NCI-H446 treated with DMSO at 0.1 percent for 48 hours (cell line): ENCODE measurements around the gene BRAF.
"Not testable (repeated sequence)": the region's sequence is repeated elsewhere in the genome, so short reads cannot be mapped to it uniquely, and the experiment has no call there.

Experiments used
- DNase-seq: peaks from one replicate; lab custom pipeline; 2025; lab: John Stamatoyannopoulos, UW

The BRAF gene

DNA sequence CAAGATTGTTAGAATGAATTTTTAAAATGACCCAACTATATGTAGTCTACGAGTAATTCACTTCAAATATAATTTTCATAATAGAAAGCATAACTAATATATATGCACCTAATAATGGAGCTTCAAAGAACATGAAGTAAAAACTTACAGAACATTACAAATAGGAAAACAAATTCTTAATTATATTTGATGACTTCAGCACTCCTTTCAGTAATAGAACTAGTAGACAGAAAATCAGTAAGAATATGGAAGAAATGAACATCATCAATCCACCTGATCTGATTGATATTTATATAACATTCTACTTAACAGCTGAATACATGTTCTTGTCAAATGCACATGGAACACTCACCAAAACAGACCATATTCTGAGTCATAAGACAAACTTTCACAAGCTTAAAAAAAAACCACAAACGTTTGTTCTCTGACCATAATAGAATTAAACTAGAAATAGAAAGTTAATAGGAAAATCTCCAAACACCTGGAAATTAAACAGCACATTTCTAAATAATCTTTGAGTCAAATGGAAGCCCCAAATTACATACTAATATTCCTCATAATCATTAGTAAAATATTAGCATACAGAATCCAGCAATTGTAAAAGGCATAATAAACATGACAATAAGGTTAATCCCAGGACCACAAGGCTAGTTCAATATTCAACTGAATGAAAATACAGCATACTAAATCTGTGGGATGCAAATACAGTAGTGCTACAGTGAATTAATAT, 48.0 kb downstream of the BRAF start:
- DNase-seq = no peak

DNA sequence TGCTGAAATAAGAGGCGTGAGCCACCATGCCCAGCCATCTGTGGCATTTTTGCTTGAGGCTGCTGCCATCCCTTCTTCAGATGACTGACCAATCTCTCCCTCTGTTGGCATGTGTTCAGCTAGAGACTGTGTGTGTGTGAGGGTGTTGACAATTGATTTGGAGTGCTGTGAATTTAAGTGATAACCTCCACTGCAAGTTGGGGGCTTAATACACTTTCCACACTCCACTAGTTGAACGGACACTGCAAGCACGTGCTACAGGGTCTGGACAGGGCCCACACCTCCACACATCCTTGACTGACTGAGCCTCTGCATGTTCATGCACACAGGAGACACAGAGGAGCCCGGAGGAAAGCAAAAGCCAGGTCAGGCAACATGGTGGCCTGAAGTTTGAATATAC, 51.3 kb downstream of the BRAF start:
- no peak for DNase-seq

DNA sequence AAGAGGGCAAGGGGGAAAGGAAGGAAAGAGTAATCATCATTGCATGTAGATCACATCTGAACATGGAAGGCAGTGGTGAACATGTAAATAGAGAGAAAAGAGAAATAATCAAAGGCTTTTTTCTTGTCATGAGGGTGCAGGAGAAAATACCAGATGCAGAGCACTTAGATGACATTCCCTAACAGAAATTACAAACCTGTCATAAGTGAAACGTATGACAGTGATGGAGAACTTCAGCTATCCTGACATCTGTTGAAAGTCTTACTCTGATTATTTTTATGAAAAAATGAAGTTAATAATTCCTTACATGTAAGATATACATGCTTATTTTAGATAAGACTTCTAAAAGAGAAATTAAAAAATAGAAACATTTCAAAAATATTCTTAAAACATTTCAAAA, 54.7 kb downstream of the BRAF start:
- no peak for DNase-seq

DNA sequence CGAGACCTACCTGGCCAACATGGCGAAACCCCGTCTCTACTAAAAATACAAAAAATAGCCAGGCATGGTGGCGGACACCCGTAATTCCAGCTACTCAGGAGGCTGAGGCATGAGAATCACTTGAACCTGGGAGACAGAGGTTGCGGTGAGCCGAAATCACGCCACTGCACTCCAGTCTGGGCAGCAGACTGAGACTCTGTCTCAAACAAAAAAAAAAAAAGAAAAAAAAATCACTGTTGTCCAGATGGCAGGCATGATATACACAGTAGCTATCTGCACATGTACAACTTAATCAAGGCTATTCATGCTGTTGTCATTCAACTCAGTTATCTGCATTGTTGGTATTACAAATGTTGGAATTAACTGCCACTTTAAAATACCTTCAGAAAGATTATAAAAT, 55.3 kb downstream of the BRAF start:
- DNase-seq = no peak

DNA sequence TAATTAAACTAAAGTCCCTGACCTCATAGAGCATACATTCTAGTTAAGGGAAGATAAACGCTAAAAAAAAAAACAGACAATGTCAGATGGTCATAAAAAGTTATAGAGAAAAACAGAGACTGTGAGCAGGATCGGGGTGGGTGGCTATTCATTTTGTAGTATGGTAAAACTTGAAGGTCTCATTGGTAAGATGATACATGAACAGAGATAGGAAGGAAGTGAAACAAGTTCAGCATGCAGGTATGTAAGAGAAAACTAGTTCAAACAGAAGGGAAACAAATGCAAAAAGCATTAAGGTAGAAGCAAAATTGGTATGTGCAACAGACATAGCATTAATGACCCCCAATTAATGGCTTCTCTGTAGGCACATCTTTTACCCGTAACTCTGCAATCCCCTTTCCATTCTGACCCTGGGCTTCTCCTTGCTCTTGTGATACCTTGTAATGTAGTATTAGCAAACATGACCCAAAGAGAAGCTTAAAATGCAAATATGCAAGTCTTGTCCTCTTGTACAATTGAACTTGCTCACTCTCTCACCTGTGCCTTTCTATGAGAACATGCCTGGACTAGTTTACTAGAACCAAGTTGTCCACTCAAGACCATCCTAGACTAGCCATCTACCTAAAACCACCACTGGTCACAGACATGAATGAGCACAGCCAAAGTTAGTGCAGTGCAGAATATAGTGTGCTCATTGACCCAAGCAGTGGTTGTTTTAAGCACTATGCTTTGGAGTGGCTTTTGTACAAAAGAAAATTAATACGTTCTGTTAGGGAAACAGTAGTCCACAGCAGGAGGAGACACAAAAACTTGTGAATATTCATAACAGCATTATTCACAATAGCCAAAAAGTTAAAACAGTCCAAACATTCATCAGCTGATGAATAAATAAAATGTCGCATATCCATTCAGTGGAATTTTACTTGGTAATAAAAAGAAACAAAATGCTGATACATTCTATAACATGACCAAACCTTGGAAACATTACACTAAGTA, 57.0 kb downstream of the BRAF start:
- no peak for DNase-seq

DNA sequence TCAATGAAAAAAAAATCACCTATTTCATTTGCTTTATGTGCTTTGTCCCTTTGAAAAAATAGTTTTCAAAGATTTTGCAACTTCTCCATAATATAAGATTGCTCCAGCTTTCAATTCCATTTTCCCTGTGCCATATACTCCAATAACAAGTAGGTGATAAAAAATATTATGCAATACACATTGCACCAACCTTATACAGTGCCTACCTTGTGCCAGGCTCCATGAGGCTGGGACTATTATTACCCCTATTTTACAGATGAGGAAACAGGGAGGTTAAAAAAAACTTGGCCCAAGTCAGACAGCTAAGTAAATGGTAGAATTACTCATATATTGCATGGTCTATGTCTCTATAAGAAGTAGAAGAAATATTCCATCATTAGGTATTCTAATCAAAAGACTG, 57.8 kb downstream of the BRAF start:
- no peak for DNase-seq

DNA sequence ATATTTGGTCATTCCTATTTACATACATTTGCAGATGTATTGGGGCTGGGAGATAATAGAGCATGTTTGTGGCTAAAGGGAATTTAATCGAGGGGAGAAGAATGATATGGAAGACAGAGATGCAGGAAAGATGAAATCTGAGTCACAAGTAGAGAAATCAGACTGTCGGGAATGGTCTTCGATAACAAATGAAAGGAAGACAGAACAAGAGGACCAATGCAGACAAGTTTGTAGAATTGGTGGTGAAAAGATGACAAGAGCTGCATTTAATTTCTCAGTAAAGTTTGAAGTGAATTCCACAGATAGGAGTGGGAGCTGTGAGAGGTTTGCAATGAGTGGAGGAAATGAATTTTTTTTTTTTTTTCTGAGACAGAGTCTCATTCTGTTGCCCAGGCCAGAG, 60.0 kb downstream of the BRAF start:
- DNase-seq = no peak

DNA sequence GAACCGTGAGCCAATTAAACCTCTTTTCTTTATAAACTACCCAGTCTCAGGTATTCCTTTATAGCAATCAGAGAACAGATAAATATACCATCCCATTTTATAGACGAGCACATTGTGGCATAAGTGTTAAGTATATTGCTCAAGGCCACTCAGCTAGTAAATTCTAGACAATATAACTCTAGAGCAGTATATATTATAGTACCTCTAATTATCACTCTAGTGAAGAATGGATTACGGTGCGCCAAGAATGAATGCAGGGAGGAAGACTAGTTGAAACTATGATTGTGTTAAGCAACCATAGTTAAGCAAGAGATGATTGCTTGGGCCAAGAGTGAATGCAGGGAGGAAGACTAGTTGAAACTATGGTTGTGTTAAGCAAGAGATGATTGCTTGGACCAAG, 60.9 kb downstream of the BRAF start:
- no peak for DNase-seq

DNA sequence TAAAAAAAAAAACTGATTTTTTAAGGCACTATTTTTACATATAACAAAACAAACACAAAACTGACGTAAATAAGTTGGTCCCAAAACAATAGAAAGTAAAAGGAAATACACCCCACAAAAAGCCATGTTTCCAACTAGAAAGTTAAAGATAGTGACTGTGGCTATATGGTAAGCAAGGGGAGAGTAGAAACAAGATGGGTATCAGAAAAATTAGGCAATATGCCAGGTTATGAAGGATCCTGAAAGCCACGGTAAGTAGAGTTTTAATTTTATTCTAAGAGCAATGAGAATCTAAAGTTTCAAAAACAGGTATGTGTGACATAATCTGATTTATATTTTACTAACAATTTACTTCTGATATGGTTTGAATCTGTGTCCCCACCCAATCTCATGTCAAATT, 61.5 kb downstream of the BRAF start:
- DNase-seq = no peak

DNA sequence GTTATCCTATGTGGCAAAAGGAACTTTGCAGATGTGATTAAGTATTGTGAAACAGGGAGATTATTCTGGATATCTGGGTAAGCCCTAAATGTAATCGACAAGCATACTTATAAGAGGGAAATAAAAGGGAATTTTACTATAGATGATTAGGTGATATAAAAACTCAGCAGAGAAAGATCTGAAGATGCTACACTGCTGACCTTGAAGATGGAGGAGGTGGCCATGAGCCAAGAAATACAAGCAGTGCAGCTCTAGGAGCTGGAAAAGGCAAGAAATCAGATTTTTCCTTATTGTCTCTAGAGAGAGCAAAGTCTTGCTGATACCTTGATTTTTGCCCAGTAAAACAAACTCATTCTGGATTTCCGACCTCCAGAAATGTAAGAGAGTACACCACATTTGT, 67.7 kb downstream of the BRAF start:
- no peak for DNase-seq

DNA sequence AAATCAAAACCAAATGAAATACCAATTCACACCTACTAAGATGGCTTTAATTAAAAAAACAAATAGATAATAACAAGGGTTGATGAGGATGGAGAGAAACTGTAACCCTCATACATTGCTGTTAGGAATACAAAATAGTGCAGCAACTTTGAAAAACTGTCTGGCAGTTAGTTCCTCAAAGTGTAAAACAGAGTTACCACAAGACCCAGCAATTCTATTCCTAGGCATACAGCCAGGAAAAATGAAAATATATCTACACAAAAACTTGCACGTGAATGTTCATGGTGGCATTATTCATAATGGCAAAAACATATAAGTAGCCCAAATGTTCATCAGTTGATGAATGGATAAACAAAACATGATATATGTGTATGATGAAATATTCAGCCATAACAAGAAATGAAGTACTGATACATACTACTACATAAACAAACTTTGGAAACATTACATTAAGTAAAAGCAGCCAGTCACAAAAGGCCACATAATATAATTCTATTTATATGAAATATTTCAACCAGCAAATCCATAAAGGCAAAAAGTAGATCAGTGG, 83.5 kb downstream of the BRAF start:
- DNase-seq = no peak

DNA sequence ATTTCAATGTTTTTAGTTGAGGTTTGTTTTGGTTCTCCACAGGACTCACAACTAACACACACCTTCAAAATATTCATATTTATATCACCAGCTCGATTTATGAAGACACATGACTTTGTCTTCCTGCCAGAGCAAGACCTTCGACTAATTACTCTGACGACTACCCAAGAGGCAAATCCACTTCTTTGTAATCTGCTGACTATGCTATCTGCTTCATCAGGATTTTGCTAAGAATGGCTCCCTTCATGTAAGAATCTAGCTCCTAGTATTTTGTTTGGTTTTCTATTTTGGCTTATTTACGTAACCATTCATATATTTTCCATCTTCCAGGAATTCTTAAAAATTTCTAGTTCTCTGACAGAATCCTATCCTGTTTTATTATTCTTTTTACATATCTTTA, 93.0 kb downstream of the BRAF start:
- no peak for DNase-seq

DNA sequence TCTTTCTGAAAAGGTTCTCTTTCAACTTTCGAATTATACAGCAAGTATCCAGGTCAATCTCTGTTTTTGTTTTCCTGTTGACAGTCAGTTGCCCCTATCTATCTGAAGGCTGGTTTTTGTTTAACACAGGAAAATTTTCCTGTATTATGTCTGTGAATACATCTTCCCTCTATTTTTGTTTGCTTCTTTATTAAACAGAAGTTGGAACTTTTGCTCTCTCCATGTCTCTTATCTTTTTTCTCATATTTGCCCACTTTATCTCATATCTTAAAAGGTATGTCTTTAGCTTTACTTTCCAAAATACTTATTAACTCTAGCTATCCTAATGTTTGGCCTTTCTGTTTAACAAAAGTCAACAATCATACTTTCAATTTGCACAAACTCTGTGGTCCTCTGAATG, 95.0 kb downstream of the BRAF start:
- no peak for DNase-seq

DNA sequence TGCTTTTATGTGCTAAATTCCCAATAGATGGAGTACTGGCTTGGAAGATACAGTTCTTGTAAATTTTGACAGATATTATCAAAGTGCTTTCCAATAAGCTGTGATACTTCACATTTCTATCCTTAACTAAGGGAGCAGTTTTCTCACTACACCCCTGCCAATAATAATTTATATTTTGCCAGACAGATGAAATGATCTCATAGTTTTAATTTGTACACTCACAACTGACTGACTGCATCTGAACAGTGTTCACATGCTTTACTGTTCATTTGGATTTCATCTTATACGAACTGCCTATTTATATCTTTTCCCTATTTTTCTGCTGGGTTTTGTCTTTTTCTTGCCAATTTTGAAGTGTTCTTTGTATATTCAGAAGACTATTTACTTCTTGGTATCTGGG, 96.0 kb downstream of the BRAF start:
- DNase-seq = peak; percentile 45

DNA sequence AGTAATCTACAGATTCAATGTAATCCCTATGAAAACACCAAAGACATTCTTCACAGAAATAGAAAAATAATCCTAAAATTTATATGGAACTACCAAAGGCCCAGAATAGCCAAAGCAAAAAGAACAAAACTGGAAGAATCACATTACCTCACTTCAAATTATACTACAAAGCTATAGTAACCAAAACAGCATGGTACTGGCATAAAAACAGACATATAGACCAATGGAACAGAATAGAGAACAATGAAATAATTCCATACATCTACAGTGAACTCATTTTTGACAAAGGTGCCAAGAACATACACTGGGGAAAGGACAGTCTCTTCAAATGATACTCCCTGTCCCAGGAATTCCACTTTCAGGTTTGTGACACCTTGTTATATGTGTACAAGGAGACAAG, 107.3 kb downstream of the BRAF start:
- not testable (repeated sequence) for DNase-seq

DNA sequence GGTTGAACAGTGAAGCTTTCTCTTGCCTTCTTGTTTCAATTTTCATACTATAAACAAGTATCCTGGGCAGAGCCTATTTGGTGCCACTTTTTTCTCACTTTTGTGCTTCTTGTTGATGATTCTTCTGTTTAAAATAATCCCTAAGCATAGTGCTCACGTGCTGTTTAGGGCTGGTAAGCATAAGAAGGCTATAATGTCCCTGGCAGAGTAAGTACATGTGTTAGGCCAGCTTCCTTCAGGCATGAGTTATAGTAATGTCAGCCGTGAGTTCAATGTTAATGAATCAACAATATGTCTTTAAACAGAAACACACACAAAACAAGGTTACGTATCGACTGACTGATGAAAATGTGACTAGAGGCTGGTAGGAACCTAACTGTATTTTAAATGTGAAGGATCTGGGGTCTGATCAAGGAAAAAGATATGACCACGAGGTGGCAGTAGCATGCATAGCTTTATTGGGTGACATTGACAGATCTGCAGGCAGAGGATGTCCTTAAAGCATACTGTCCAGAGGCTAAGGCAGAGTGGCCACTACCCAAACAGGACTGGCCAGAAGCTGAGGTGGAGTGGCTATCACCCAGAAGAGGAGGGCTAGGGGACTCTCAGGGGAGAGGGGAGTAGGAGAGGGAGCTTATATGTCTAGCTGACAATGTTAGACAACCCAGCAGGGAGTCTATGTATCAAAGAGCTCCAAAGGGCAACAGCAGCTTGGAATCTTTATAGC, 113.7 kb downstream of the BRAF start:
- peak; percentile 54 for DNase-seq

DNA sequence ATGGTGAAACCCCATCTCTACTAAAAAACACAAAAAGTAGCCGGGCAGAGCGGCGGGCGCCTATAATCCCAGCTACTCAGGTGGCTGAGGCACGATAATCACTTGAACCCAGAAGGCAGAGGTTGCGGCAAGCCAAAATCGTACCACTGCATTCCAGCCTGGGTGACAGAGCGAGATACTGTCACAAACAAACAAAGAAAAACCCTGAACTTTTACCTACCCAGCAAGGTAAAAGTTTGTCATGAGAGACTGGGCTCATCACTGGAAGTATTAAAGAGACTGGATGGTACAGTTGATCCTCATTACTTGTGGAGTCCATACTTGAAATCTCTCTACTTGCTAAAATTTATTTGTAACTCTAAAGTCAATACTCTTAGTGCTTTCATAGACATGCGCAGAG, 114.3 kb downstream of the BRAF start:
- DNase-seq = no peak

DNA sequence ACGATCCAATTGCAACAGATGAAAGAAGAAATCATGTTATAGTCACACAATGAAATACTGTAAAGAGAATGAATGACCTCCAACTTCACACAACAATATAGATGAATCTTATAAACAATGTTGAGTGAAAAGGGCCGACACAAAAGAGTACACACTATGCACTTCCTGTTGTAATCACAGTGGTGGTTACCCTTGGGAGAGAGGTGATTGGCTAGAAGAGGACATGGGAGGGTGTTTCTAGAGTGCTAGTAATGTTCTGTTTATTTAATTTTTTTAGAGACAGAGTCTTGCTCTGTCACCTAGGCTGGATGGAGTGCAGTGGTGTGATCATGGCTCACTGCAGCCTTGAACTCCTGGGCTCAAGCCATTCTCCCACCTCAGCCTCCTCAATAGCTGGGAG, 145.8 kb downstream of the BRAF start:
- DNase-seq = no peak

DNA sequence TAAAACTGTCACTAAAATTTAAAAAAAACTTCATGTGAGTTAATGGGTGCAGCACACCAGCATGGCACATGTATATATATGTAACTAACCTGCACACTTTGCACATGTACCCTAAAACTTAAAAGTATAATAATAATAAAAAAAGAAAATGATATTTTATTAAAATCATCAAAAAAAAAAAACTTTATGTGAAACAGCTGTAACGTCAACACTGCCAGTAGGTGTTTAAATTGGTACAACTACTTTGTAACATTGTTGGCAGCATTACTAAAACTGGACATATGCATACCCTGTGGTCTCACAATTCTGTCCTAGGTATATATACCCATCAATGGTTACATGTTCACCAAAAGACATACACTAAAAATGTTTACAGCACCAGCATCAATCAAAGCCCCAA, 146.2 kb downstream of the BRAF start:
- no peak for DNase-seq

DNA sequence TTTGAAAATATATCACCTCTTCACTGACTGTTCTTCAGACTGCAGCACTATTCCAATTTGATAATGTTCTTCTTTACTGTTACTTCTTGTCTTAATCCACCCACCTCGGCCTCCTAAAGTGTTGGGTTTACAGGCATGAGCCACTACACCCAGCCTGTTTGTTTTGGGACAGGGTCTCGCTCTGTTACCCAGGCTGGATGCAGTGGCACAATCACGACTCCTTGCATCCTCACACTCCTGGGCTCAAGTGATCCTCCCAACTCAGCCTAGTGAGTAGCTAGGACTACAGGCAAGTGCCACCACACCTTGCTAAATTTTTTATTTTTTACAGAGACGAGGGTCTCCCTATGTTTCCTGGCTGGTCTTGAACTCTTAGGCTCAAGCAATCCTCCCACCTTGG, 150.4 kb downstream of the BRAF start:
- DNase-seq = no peak

DNA sequence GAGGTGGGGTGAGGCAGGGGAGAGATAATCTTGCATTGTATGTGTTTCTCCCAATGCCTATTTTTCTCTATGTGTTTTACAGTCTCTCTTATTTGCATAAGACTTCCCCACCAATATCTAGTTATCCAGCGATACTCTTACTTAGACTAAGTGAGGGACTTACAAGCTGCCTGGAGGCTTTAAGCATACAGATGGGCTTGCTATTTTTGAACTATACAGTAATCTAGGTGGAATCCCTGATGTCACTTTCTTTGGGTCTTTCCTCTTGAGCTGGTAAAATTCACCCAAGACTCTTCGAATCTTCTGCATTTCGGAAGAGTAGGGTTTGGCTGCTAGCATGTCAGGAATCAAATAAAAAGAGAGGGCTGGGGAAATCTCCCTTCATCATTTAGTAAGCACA, 151.6 kb downstream of the BRAF start:
- DNase-seq = no peak

DNA sequence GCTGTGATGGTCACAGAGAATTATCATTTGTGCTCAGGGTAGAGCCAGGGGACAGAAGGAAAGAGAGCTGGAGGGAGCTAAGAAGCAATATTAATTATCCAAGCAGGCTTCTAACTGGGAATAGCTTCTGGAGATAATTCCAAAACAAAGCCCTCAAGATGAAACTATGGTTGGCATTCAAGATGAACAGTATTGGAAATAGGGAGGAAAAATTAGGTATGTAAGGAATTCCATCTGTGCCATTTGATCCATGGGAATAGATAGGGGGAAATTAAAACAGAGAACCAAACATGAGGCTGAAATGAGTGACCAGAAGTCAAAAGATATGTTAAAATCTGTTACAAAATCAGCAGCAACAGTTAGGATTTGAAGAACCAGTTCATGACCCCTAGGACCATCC, 152.9 kb downstream of the BRAF start:
- no peak for DNase-seq
